Esophagus muscularis mucosa (tissue), 4 donors: ENCODE results near the gene CRYM.

Experiments
- CTCF ChIP-seq, 3 experiments: fragments of 200-600 bp in 2 of 3; fragments of 450-650 bp in 1 of 3; sonication (generic) in 2 of 3; IDR thresholded peaks; one replicate each; pipeline ENCODE4 v1.5.1; 2017 to 2019; ENCODE audit warnings: antibody characterized with exemption in 3 of 3, mild to moderate bottlenecking in 2 of 3, moderate library complexity in 1 of 3
- EP300 ChIP-seq: sonication (generic); formaldehyde crosslinking; IDR thresholded peaks from one replicate; pipeline ENCODE4 v1.6.1; 2017; ENCODE audit warnings: antibody characterized with exemption
- POLR2A ChIP-seq: fragments of 450-650 bp; IDR thresholded peaks from one replicate; pipeline ENCODE4 v1.6.1; 2017; ENCODE audit warnings: antibody characterized with exemption, moderate library complexity, mild to moderate bottlenecking, low read depth

DNA sequence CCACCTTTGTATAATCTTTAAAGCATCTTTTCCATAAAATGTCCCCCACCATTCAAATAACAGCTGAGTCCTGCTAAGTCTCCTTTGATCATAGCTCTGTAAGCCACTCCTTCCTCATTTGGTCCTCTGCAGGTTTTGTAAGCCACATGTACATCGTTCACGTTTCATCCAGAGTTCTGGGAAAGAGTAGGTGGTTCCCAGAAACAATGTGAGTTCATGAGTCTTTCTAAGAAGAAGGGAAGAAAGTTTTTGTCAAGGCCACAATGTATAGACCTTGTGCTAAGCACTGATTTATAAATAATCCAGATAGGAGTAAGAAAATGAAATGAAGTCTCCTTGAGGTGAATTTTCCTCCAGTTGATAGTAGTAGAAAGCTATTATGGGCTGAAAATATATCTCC lies 53.3 kb downstream of the CRYM start:
- no peak for TF ChIP-seq EP300
- no peak for TF ChIP-seq CTCF (IDR thresholded peaks at IDR 0.05)
- no peak for TF ChIP-seq POLR2A
